HCT116 (cell line): ENCODE results near the gene PRR3. TPM values are rescaled to one million over a fixed set of nuclear protein-coding genes. Genes with fewer than 3 reads are reported as not detected.

Experiments
- ATAC-seq: fragments of 200-7000 bp; cut with Tn5 transposase; 2 replicates; pipeline ENCODE4 v1.9.1; 2020; ENCODE audit warnings: mild to moderate bottlenecking, moderate library complexity
- BruUV-seq: library from RNA; stranded (reverse); fragments of 400-500 nt; replicated peaks from 2 replicates; lab custom pipeline; 2021; lab: Mats Ljungman, UMichigan
- CTCF ChIA-PET: fragments of 300-600 bp; sonication (Branson Sonifier 250); formaldehyde crosslinking; loops from one replicate; lab custom pipeline; 2021; ENCODE audit warnings: antibody characterized with exemption; lab: Charles Lee
- POLR2A ChIA-PET: fragments of 300-600, 350-600 bp; sonication (Branson Sonifier 250); formaldehyde crosslinking; loops from one replicate; lab custom pipeline; 2021; ENCODE audit warnings: antibody characterized with exemption; lab: Charles Lee
- RAD21 ChIA-PET, 2 experiments: fragments of 300-600 bp; sonication (Branson Sonifier 250); formaldehyde crosslinking; loops; one replicate each; lab custom pipeline; 2023; ENCODE audit warnings: low total read pairs in 2 of 2; ENCODE audit not compliant: uncharacterized antibody in 2 of 2, unreplicated experiment in 2 of 2, low non-redundant PET in 1 of 2; lab: Charles Lee
- DNase-seq: peaks from one replicate; pipeline ENCODE4 v3.0.0-alpha.2; 2010; ENCODE audit warnings: low read depth, low spot score
- H2AFZ ChIP-seq: fragments of 200-600 bp; shearing (Covaris generic), sonication (generic); 2 replicates; pipeline ENCODE4 v1.6.1; 2017; ENCODE audit warnings: low read depth, mixed run types, mixed read lengths, antibody characterized with exemption, low read length; ENCODE audit not compliant: poor library complexity, severe bottlenecking
- H3K27ac ChIP-seq: 2 replicates; pipeline ENCODE4 v1.5.1; 2012; ENCODE audit warnings: low read depth, low read length
- H3K27me3 ChIP-seq: fragments of 200-600 bp; sonication (generic); 2 replicates; pipeline ENCODE4 v1.6.1; 2016; ENCODE audit warnings: mixed run types, low read length, mixed read lengths; ENCODE audit not compliant: insufficient read depth
- H3K36me3 ChIP-seq, 2 experiments: fragments of 200-500 bp in 1 of 2; fragments of 200-600 bp in 1 of 2; sonication (Bioruptor generic) in 1 of 2; sonication (generic) in 1 of 2; 2 replicates each; pipeline versions ENCODE4 v1.5.1 to v1.6.1; 2014 to 2016; ENCODE audit warnings: low read length in 2 of 2, inconsistent platforms in 1 of 2, mixed read lengths in 1 of 2, mixed run types in 1 of 2; ENCODE audit not compliant: insufficient read depth in 2 of 2, control insufficient read depth in 1 of 2
- H3K4me1 ChIP-seq, 2 experiments: fragments of 200-600 bp in 1 of 2; sonication (generic) in 1 of 2; 2 replicates each; pipeline versions ENCODE4 v1.5.1 to v1.6.1; 2012 to 2017; ENCODE audit warnings: low read length in 2 of 2, inconsistent platforms in 1 of 2, mild to moderate bottlenecking in 1 of 2, mixed read lengths in 1 of 2, mixed run types in 1 of 2, moderate library complexity in 1 of 2; ENCODE audit not compliant: insufficient read depth in 2 of 2, control insufficient read depth in 1 of 2
- H3K4me2 ChIP-seq: fragments of 200-600 bp; sonication (generic); 2 replicates; pipeline ENCODE4 v1.6.1; 2017; ENCODE audit warnings: mixed run types, low read length, mixed read lengths
- H3K4me3 ChIP-seq, 2 experiments: fragments of 200-600 bp in 1 of 2; sonication (generic) in 1 of 2; replicated peaks in 1 of 2; 2 replicates each; pipeline ENCODE4 v1.5.1; 2011 to 2016; ENCODE audit warnings: low read length in 2 of 2, control low read depth in 1 of 2, low read depth in 1 of 2, mild to moderate bottlenecking in 1 of 2, mixed read lengths in 1 of 2, mixed run types in 1 of 2
- H3K79me2 ChIP-seq: fragments of 200-600 bp; sonication (generic); 2 replicates; pipeline ENCODE4 v1.6.1; 2017; ENCODE audit warnings: mild to moderate bottlenecking, mixed run types, low read length, moderate library complexity, mixed read lengths; ENCODE audit not compliant: insufficient read depth
- H3K9ac ChIP-seq: fragments of 200-600 bp; sonication (generic); 2 replicates; pipeline ENCODE4 v1.6.1; 2016; ENCODE audit warnings: low read length, mixed read lengths
- H3K9me2 ChIP-seq: fragments of 200-600 bp; sonication (generic), shearing (Covaris generic); 2 replicates; pipeline ENCODE4 v1.6.1; 2017; ENCODE audit warnings: mixed run types, mild to moderate bottlenecking, moderate library complexity; ENCODE audit not compliant: insufficient read depth
- H3K9me3 ChIP-seq, 2 experiments: fragments of 200-500 bp in 1 of 2; fragments of 200-600 bp in 1 of 2; sonication (Bioruptor generic) in 1 of 2; sonication (generic) in 1 of 2; 2 replicates each; pipeline ENCODE4 v1.6.1; 2014 to 2017; ENCODE audit warnings: low read length in 2 of 2, mixed read lengths in 2 of 2, inconsistent platforms in 1 of 2, low read depth in 1 of 2, mild to moderate bottlenecking in 1 of 2, mixed run types in 1 of 2, moderate library complexity in 1 of 2; ENCODE audit not compliant: control insufficient read depth in 1 of 2, insufficient read depth in 1 of 2
- H4K20me1 ChIP-seq: fragments of 200-600 bp; sonication (generic), shearing (Covaris generic); 2 replicates; pipeline ENCODE4 v1.6.1; 2017; ENCODE audit warnings: mixed run types, mild to moderate bottlenecking, moderate library complexity; ENCODE audit not compliant: insufficient read depth
- EGR1 ChIP-seq: IDR thresholded peaks from 2 replicates; pipeline ENCODE4 v1.6.1; 2012; ENCODE audit warnings: low read depth
- ELF1 ChIP-seq: IDR thresholded peaks from 2 replicates; pipeline ENCODE4 v1.6.1; 2012; ENCODE audit warnings: low read depth, borderline replicate concordance
- EZH2phosphoT487 ChIP-seq: fragments of 200-600 bp; IDR thresholded peaks from 2 replicates; pipeline ENCODE4 v1.6.1; 2018; ENCODE audit warnings: antibody characterized with exemption, borderline replicate concordance
- FOSL1 ChIP-seq: IDR thresholded peaks from 2 replicates; pipeline ENCODE4 v1.6.1; 2012; ENCODE audit warnings: low read depth
- JUND ChIP-seq: IDR thresholded peaks from 2 replicates; pipeline ENCODE4 v1.6.1; 2012
- POLR2A ChIP-seq: IDR thresholded peaks from 2 replicates; pipeline ENCODE4 v1.7.0; 2011; ENCODE audit warnings: borderline replicate concordance; ENCODE audit not compliant: insufficient read depth, insufficient read length; ENCODE audit errors: extremely low read depth
- POLR2AphosphoS5 ChIP-seq: IDR thresholded peaks from 2 replicates; pipeline ENCODE4 v1.6.1; 2011; ENCODE audit warnings: mild to moderate bottlenecking, low read depth, low read length, moderate library complexity
- SIN3A ChIP-seq: IDR thresholded peaks from 2 replicates; pipeline ENCODE4 v1.6.1; 2012; ENCODE audit warnings: low read depth
- SP1 ChIP-seq: IDR thresholded peaks from 2 replicates; pipeline ENCODE4 v1.6.1; 2012; ENCODE audit warnings: low read depth
- SRF ChIP-seq: IDR thresholded peaks from 2 replicates; pipeline ENCODE4 v1.6.1; 2012; ENCODE audit warnings: low read depth
- TCF7L2 ChIP-seq: IDR thresholded peaks from 2 replicates; pipeline ENCODE4 v1.7.0; 2011; ENCODE audit warnings: borderline replicate concordance, inconsistent platforms; ENCODE audit not compliant: insufficient read depth, insufficient read length; ENCODE audit errors: extremely low read depth
- YY1 ChIP-seq: IDR thresholded peaks from 2 replicates; pipeline ENCODE4 v1.6.1; 2011; ENCODE audit warnings: low read length, low read depth, moderate library complexity, mild to moderate bottlenecking; ENCODE audit not compliant: insufficient replicate concordance; ENCODE audit errors: extremely low read depth
- ZFX ChIP-seq: fragments of 450-650 bp; IDR thresholded peaks from 2 replicates; pipeline ENCODE4 v1.6.1; 2017
- ZNF274 ChIP-seq: fragments of 200-500 bp; sonication (Bioruptor generic); IDR thresholded peaks from 2 replicates; pipeline ENCODE4 v1.6.1; 2014; ENCODE audit warnings: mild to moderate bottlenecking, low read depth, low read length, inconsistent platforms
- intact Hi-C: fragments of 100-400 bp; cut with micrococcal nuclease; formaldehyde crosslinking; loops from 2 replicates; pipeline ENCODE4 v1.10.0; 2022
- total RNA-seq: library from RNA; stranded (reverse); gene quantifications from one replicate; pipeline ENCODE4 v1.2.1, GENCODE V29; 2021; ENCODE audit not compliant: unreplicated experiment
- TF ChIP-seq, protein P1 (sequence below): IDR thresholded peaks from 2 replicates; pipeline ENCODE4 v1.6.1; 2012
- TF ChIP-seq, protein P2 (sequence below): IDR thresholded peaks from 2 replicates; pipeline ENCODE4 v1.6.1; 2012; ENCODE audit warnings: low read depth

Gene PRR3
- total RNA-seq, 1 experiment from 2014 or later, result 16.7 TPM

DNA sequence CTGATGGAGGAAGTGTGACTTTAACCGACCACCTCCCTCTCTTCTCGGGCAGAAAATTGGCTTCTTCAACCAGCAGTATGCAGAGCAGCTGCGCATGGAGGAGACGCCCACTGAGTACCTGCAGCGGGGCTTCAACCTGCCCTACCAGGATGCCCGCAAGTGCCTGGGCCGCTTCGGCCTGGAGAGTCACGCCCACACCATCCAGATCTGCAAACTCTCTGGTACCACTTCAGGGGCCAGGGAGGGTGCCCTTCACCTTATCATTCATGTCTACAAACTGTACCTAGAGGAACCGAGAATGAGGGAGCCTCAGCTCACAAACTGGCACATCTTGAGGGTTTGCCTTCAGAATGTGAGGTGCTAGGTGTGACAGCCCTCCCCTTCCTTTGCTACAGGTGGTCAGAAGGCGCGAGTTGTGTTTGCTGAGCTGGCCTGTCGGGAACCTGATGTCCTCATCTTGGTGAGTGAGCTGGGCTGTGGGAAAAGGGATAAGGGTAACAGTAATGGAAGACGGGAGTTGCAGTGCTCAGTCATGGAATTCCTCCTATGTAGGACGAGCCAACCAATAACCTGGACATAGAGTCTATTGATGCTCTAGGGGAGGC is 32.8 kb downstream of the PRR3 start:
- Histone ChIP-seq H3K9ac (no peak overlapping the region), H3K27ac (no peak overlapping the region), H4K20me1 (no peaks in the 10 kb centered on the region; the same call in 1 of the 2 replicates), H2AFZ (no peak overlapping the region), H3K27me3 (no peaks in the 10 kb centered on the region), H3K36me3 (peaks cover 53 to 60% of the 10 kb centered on the region in 2 experiments)
- POLR2A ChIA-PET, result no interaction called here
- intact Hi-C loops, result no loop called here
- RAD21 ChIA-PET, result no interaction called here
- CTCF ChIA-PET, result no interaction called here
- ATAC-seq, result no peak
- TF ChIP-seq TCF7L2 (no peak), FOSL1 (no peak), SIN3A (no peak)
- TF ChIP-seq, all 23 proteins: peak for 0
- Histone ChIP-seq H3K4me3 (no peak overlapping the region), H3K4me2 (no peak overlapping the region), H3K79me2 (peaks cover 37% of the 10 kb centered on the region; the same call in 1 of the 2 replicates), H3K9me2 (no peaks in the 10 kb centered on the region), H3K9me3 (no peaks in the 10 kb centered on the region), H3K4me1 (no peaks in the 10 kb centered on the region)
- BruUV-seq, result no TSS peak
- no peak for DNase-seq

DNA sequence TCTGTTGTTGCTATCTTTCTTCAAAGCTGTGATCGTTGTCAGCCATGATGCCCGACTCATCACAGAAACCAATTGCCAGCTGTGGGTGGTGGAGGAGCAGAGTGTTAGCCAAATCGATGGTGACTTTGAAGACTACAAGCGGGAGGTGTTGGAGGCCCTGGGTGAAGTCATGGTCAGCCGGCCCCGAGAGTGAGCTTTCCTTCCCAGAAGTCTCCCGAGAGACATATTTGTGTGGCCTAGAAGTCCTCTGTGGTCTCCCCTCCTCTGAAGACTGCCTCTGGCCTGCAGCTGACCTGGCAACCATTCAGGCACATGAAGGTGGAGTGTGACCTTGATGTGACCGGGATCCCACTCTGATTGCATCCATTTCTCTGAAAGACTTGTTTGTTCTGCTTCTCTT is 33.4 kb downstream of the PRR3 start:
- peaks cover 47 to 54% of the 10 kb centered on the region in 2 experiments for H3K36me3 ChIP-seq
- H3K9me2 ChIP-seq, result no peaks in the 10 kb centered on the region
- ATAC-seq (no peak), DNase-seq (no peak)
- ChIA-PET CTCF (no interaction called here), RAD21 (no interaction called here), POLR2A (no interaction called here)
- no peaks in the 10 kb centered on the region; the same call in 1 of the 2 replicates for H4K20me1 ChIP-seq
- no TSS peak for BruUV-seq
- no peak overlapping the region for H3K4me2 ChIP-seq
- intact Hi-C loops, result no loop called here
- H3K4me1 ChIP-seq, result peaks cover 0 to 3% of the 10 kb centered on the region in 2 experiments; a peak in 1 of 4 replicates
- no peak overlapping the region for H3K9ac ChIP-seq
- peaks cover 37% of the 10 kb centered on the region; the same call in 1 of the 2 replicates for H3K79me2 ChIP-seq
- no peak overlapping the region for H2AFZ ChIP-seq
- no peak overlapping the region for H3K4me3 ChIP-seq
- peak overlapping the region; percentile 41; the same call in 1 of the 2 replicates for H3K27ac ChIP-seq
- H3K27me3 ChIP-seq, result no peaks in the 10 kb centered on the region
- H3K9me3 ChIP-seq, result no peaks in the 10 kb centered on the region
- TF ChIP-seq EZH2phosphoT487 (no peak), ELF1 (no peak), ZNF274 (no peak), FOSL1 (no peak), YY1 (no peak), SRF (no peak), SP1 (no peak), POLR2A (no peak), ZFX (no peak), JUND (no peak), POLR2AphosphoS5 (no peak), EGR1 (no peak)
- TF ChIP-seq, protein P1, sequence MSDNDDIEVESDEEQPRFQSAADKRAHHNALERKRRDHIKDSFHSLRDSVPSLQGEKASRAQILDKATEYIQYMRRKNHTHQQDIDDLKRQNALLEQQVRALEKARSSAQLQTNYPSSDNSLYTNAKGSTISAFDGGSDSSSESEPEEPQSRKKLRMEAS, result no peak
- TF ChIP-seq, protein P2, sequence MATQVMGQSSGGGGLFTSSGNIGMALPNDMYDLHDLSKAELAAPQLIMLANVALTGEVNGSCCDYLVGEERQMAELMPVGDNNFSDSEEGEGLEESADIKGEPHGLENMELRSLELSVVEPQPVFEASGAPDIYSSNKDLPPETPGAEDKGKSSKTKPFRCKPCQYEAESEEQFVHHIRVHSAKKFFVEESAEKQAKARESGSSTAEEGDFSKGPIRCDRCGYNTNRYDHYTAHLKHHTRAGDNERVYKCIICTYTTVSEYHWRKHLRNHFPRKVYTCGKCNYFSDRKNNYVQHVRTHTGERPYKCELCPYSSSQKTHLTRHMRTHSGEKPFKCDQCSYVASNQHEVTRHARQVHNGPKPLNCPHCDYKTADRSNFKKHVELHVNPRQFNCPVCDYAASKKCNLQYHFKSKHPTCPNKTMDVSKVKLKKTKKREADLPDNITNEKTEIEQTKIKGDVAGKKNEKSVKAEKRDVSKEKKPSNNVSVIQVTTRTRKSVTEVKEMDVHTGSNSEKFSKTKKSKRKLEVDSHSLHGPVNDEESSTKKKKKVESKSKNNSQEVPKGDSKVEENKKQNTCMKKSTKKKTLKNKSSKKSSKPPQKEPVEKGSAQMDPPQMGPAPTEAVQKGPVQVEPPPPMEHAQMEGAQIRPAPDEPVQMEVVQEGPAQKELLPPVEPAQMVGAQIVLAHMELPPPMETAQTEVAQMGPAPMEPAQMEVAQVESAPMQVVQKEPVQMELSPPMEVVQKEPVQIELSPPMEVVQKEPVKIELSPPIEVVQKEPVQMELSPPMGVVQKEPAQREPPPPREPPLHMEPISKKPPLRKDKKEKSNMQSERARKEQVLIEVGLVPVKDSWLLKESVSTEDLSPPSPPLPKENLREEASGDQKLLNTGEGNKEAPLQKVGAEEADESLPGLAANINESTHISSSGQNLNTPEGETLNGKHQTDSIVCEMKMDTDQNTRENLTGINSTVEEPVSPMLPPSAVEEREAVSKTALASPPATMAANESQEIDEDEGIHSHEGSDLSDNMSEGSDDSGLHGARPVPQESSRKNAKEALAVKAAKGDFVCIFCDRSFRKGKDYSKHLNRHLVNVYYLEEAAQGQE, result no peak
